ENCODE measurements around the gene RBP3.

The RBP3 gene

GRCh38 chr10:47384148-47384921, 36.2 kb downstream of the RBP3 start, which contains the start of gene ZNF488 (continued):
- TF ChIP-seq, protein P1, sequence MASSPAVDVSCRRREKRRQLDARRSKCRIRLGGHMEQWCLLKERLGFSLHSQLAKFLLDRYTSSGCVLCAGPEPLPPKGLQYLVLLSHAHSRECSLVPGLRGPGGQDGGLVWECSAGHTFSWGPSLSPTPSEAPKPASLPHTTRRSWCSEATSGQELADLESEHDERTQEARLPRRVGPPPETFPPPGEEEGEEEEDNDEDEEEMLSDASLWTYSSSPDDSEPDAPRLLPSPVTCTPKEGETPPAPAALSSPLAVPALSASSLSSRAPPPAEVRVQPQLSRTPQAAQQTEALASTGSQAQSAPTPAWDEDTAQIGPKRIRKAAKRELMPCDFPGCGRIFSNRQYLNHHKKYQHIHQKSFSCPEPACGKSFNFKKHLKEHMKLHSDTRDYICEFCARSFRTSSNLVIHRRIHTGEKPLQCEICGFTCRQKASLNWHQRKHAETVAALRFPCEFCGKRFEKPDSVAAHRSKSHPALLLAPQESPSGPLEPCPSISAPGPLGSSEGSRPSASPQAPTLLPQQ (tag by site-specific recombination; IDR thresholded peaks at IDR 0.05), result peak; percentile 5; the same call in 1 of the 2 replicates
- TF ChIP-seq PRDM1 (tag by site-specific recombination; IDR thresholded peaks at IDR 0.05) (no peak), TCF7L2 (IDR thresholded peaks at IDR 0.05; ENCODE audit: borderline replicate concordance, low read depth, low read length) (no peak), ZNF501 (tag by site-specific recombination; IDR thresholded peaks at IDR 0.05) (0 out of 2 replicates have a peak, but pooled peaks have one; percentile 15), WT1 (tag by site-specific recombination; IDR thresholded peaks at IDR 0.05) (no peak), ZNF664 (tag by site-specific recombination; IDR thresholded peaks at IDR 0.05) (no peak), SP3 (tag by site-specific recombination; IDR thresholded peaks at IDR 0.05) (peak; percentile 99), ZNF2 (tag by site-specific recombination; IDR thresholded peaks at IDR 0.05) (peak; percentile 69; the same call in 1 of the 2 replicates), ZNF394 (tag by site-specific recombination; IDR thresholded peaks at IDR 0.05; ENCODE audit: borderline replicate concordance) (0 out of 2 replicates have a peak, but pooled peaks have one; percentile 25), MZF1 (tag by site-specific recombination; IDR thresholded peaks at IDR 0.05; ENCODE audit: borderline replicate concordance) (peak; percentile 44; the same call in 1 of the 2 replicates), SP2 (tag by site-specific recombination; IDR thresholded peaks at IDR 0.05) (peak; percentile 94), KLF1 (tag by site-specific recombination; IDR thresholded peaks at IDR 0.05) (peak; percentile 64), ZNF677 (tag by site-specific recombination; IDR thresholded peaks at IDR 0.05) (no peak), OSR2 (tag by site-specific recombination; IDR thresholded peaks at IDR 0.05) (no peak), ZIC2 (tag by site-specific recombination; IDR thresholded peaks at IDR 0.05) (peak; percentile 56), ZNF280C (tag by site-specific recombination; IDR thresholded peaks at IDR 0.05) (no peak), ZNF398 (tag by site-specific recombination; IDR thresholded peaks at IDR 0.05) (peak; percentile 45; the same call in 1 of the 2 replicates), ZNF239 (tag by site-specific recombination; IDR thresholded peaks at IDR 0.05) (no peak), ZNF48 (tag by site-specific recombination; IDR thresholded peaks at IDR 0.05) (no peak), ZNF10 (tag by site-specific recombination; IDR thresholded peaks at IDR 0.05) (no peak), KLF8 (tag by site-specific recombination; IDR thresholded peaks at IDR 0.05) (peak; percentile 77)
- TF ChIP-seq, protein P2, sequence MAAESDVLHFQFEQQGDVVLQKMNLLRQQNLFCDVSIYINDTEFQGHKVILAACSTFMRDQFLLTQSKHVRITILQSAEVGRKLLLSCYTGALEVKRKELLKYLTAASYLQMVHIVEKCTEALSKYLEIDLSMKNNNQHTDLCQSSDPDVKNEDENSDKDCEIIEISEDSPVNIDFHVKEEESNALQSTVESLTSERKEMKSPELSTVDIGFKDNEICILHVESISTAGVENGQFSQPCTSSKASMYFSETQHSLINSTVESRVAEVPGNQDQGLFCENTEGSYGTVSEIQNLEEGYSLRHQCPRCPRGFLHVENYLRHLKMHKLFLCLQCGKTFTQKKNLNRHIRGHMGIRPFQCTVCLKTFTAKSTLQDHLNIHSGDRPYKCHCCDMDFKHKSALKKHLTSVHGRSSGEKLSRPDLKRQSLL (tag by site-specific recombination; IDR thresholded peaks at IDR 0.05), result peak; percentile 88
- TF ChIP-seq, protein P3, sequence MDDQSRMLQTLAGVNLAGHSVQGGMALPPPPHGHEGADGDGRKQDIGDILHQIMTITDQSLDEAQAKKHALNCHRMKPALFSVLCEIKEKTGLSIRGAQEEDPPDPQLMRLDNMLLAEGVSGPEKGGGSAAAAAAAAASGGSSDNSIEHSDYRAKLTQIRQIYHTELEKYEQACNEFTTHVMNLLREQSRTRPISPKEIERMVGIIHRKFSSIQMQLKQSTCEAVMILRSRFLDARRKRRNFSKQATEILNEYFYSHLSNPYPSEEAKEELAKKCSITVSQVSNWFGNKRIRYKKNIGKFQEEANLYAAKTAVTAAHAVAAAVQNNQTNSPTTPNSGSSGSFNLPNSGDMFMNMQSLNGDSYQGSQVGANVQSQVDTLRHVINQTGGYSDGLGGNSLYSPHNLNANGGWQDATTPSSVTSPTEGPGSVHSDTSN (CRISPR knock-in tag; IDR thresholded peaks at IDR 0.05), result peak; percentile 70; the same call in 1 of the 2 replicates
- TF ChIP-seq, protein P4, sequence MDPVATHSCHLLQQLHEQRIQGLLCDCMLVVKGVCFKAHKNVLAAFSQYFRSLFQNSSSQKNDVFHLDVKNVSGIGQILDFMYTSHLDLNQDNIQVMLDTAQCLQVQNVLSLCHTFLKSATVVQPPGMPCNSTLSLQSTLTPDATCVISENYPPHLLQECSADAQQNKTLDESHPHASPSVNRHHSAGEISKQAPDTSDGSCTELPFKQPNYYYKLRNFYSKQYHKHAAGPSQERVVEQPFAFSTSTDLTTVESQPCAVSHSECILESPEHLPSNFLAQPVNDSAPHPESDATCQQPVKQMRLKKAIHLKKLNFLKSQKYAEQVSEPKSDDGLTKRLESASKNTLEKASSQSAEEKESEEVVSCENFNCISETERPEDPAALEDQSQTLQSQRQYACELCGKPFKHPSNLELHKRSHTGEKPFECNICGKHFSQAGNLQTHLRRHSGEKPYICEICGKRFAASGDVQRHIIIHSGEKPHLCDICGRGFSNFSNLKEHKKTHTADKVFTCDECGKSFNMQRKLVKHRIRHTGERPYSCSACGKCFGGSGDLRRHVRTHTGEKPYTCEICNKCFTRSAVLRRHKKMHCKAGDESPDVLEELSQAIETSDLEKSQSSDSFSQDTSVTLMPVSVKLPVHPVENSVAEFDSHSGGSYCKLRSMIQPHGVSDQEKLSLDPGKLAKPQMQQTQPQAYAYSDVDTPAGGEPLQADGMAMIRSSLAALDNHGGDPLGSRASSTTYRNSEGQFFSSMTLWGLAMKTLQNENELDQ (tag by site-specific recombination; IDR thresholded peaks at IDR 0.05; ENCODE audit: low read depth), result no peak
- TF ChIP-seq, protein P5, sequence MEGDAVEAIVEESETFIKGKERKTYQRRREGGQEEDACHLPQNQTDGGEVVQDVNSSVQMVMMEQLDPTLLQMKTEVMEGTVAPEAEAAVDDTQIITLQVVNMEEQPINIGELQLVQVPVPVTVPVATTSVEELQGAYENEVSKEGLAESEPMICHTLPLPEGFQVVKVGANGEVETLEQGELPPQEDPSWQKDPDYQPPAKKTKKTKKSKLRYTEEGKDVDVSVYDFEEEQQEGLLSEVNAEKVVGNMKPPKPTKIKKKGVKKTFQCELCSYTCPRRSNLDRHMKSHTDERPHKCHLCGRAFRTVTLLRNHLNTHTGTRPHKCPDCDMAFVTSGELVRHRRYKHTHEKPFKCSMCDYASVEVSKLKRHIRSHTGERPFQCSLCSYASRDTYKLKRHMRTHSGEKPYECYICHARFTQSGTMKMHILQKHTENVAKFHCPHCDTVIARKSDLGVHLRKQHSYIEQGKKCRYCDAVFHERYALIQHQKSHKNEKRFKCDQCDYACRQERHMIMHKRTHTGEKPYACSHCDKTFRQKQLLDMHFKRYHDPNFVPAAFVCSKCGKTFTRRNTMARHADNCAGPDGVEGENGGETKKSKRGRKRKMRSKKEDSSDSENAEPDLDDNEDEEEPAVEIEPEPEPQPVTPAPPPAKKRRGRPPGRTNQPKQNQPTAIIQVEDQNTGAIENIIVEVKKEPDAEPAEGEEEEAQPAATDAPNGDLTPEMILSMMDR (tag by site-specific recombination; IDR thresholded peaks at IDR 0.05), result peak; percentile 53; the same call in 1 of the 2 replicates

All from HEK293 (cell line).